NK-92 (cell line): ENCODE measurements around the gene AARS2.

ENCODE experiments used
- DNase-seq: peaks from one replicate; lab custom pipeline; 2025; ENCODE audit not compliant: unreplicated experiment; lab: John Stamatoyannopoulos, UW

Gene AARS2

DNA sequence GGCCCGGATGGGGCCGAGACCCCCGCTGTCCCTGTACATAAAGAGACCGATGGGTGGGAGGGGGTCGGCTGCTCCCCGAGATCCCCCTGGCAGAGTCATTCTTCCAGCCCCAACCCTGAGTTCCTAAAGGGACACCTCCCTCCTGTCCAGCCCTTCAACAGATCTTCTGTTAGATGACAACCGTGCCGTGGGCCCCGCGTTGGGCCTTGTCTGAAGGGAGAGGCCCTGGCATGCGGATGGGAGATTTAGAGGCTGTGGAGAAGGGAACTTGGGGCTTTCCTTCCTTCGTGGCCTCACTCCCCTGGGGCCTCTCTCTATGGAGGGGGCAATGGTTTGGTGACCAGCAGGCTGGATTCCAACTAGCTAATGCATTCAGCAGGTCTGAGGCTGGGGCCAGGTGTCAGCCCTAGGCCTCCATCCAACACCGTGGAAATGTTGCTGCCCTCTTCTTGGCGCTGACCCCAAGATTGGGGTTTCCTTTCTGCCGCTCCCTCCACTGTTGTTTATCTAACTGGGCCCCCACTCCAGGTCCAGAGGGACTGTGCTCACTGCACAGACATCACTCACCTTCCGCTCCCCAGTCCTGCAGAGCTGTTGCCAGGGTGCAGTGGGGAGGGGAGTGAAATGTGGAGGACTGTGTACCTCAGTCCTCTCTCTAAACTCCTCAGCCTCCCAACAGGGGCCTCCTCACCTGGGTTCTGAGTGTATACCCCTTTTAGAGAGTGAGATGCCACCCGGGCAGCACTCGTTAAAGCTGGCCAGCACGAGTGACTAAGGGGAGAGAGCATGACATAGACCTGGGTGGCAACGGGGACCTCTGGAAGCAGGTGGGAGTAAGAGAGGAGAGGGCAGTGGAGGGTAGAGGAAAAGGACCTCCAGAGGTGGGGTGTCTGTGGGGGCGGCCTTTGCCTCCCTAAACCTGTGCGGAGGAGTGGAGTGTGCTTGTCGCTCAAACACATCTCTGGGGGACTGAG is 36.2 kb downstream of the AARS2 start:
- DNase-seq: no peak

DNA sequence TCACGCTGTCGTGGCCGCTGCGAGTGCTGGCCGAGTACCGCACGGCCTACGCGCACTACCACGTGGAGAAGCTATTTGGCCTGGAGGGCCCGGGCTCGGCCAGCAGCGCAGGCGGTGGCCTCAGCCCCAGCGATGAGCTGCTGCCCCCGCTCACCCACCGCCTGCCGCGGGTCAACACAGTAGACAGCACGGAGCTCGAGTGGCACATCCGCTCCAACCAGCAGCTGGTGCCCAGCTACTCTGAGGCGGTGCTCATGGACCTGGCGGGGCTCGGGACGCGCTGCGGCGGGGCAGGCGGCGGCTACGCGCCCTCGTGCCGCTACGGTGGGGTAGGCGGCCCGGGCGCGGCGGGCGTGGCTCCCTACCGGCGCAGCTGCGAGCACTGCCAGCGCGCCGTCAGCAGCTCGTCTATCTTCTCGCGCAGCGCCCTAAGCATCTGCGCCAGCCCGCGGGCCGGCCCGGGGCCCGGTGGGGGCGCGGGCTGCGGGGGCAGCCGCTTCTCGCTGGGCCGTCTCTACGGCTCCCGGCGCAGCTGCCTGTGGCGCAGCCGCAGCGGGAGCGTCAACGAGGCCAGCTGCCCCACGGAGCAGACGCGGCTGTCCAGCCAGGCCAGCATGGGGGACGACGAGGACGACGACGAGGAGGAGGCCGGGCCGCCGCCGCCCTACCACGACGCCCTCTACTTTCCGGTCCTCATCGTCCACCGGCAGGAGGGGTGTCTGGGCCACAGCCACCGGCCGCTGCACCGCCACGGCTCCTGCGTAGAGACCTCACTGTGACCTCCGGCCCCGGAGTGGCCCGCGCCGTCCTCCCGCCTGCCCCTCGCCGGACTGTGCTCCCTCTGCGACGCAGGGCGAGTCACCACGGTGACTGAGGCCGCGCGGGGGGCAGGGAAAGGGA is 37.1 kb downstream of the AARS2 start:
- no peak for DNase-seq

DNA sequence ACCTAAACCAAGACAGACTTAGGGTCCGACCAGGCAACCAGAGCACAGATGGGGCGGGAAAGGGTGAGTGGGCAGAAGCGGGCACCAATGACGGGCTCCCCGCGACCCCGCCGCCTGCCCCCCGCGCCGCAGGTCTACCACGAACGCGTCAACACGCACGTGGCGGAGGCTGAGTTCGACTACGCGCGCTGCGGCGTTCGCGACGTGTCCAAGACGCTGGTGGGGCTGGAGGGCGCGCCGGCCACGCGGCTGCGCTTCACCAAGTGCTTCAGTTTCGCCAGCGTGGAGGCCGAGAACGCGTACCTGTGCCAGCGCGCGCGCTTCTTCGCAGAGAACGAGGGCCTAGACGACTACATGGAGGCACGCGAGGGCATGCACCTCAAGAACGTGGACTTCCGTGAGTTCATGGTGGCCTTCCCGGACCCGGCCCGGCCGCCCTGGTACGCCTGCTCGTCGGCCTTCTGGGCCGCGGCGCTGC is 37.8 kb downstream of the AARS2 start:
- no peak for DNase-seq

DNA sequence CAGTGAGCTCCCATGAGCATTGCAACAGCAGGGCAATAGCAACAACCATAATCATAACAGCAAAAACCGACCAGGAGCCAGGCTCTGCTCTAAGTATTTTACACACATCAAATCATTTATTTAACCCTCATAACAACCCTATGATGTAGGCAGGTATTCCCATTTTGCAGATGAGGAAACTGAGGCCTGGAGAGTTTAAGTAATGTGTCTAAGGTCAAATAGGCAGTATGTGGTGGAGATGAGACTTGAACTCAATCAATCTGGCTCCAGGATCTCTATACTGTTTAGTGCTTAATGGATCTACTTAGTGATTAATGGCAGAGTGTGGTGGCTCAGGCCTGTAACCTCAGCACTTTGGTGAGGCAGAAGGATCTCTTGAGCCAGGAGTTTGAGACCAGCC is 39.5 kb downstream of the AARS2 start:
- DNase-seq: no peak

DNA sequence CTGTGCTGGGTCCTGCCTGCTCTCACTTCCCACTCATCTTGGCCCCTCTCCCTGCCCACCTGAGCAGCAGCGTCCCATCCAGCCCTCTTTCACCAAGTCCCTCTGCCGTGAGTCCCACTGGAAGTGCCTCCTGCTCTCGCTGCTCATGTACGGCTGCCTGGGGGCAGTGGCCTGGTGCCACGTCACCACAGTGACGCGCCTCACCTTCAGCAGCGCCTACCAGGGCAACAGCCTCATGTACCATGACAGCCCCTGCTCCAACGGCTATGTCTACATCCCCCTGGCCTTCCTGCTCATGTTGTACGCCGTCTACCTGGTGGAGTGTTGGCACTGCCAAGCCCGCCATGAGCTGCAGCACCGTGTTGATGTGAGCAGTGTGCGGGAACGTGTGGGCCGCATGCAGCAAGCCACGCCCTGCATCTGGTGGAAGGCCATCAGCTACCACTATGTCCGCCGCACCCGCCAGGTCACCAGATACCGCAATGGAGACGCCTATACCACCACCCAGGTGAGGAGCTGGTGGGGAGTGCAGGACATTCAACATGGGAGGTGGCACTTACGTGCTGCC is 40.1 kb downstream of the AARS2 start:
- DNase-seq: no peak

DNA sequence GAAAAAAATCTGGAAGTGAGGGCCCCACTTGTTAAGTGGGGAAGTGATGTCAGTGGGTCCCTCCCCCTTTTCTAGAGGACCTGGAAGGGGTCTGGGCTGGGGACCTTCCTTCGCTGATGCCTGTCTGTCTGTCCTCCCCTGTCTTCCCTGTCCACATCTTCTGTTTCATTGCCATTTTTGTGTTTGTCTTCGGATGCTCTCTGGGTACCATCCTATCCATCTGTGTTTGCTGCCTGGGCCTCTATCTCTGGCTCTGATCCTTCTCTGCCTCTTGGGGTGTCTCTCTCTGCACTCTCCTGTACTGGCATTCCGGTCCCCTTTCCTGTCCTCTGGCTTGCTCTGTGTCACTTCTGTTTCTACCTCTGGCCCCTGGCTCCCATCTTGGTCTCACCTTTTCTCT is 40.6 kb downstream of the AARS2 start:
- no peak for DNase-seq

- no peak for DNase-seq
These were observed 41.2 kb downstream of the AARS2 start for GRCh38 chr6:44271914-44272313.

GRCh38 chr6:44271406-44271723 is 41.8 kb downstream of the AARS2 start:
- no peak for DNase-seq

DNA sequence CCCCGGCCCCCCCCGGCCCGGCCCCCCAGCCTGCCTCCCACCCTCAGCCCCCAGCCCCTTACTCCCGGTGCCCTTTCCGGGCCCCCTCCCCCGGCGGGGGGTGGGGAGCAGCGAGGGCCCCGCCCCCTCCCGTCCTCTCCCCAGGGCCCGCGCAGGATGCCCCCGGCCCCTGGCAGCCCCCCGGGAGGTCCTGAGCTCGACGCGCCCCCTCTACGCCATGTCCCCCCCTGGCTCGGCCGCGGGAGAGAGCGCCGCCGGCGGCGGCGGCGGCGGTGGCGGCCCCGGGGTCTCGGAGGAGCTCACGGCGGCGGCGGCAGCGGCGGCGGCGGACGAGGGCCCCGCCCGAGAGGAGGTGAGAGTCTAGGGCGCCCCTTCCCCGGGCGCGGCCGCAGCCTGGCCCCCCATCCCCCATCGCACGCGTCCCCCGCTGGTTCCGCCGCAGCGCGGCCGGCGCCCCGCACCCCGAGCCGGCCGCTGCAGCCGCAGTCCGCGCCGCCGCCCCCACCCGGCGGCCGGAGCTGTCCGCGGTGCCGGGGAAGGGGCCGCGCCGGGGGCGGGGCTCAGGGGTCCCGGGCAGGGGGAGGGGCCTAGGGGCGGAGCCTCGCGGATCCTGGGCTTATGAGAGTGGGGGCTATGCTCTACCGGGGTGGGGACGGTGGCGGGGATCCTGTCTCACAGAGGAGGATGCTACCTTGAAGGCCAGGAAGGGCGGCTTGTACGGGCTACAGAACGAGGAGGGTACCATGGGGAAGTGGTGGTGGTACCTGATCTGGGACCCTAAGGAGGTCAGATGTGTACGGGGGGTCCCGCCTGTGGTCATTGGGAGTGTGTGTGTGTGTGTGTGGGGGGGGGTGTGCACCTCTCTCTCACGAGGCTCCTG is 42.4 kb downstream of the AARS2 start:
- no peak for DNase-seq

- no peak for DNase-seq
These were observed 43.1 kb downstream of the AARS2 start, which contains the start of gene TMEM151B for GRCh38 chr6:44269921-44270525. TMEM151B (plus strand) TSS chr6:44270450; CDS start chr6:44270743, 293 bp downstream.

DNA sequence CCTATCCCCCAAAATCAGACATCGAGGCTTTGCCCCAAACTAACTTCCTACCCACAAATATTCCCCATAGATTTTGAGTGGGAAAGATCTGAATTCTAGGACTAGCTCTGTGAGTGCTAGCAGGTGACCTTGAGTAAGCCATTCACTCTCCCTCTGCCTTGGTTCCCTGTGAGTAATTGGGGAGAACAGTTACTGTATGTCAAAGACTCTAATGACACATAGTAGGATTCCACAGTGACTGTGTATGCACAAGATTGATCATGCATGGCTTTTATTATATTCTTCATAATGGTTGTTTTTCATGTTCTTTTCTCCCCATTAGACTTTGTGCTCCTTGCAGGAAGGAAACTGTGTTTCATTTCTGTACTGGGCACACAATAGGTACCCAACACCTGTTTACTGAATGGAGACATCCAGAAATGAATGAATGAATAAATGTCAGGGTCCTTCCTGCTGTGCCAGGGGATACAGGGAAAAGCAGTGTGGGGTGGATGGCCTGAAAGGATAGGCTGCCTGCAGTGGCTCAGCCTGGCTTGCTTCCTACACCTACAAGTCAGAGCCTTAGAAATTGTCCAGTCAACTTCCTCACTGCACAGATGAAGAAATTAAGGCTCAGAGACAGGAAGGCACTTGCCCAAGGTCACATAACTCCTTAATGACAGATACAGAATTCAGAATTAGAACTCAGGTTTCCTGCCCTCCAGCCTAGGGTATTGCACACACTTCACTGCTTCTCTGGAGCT is 43.8 kb downstream of the AARS2 start:
- no peak for DNase-seq

DNA sequence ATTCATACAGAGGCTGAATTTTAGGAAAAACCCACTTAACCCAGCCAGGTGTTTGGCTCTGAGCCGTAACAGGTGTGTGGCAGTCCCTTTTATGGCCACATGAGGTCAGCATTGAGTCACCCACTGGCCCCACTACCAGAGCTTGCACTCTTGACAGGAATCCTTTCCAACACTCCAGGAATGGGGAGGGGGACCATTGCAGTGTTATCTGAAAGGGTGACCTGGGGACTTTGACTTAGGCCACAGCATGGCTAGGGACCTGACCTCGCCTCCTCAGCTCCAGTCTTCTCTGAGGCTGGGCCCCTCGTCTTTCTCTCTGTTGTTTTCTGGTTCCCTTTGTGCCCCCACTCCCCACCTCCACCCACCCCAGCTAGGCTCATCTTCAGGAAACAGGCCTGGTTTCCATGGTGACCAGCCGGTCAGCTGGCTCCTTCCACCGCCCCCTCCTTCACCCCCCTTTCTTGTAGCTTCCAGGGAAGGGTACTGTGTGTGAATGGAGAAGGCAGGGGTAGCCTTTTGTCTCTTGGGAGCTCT is 45.0 kb downstream of the AARS2 start:
- no peak for DNase-seq

DNA sequence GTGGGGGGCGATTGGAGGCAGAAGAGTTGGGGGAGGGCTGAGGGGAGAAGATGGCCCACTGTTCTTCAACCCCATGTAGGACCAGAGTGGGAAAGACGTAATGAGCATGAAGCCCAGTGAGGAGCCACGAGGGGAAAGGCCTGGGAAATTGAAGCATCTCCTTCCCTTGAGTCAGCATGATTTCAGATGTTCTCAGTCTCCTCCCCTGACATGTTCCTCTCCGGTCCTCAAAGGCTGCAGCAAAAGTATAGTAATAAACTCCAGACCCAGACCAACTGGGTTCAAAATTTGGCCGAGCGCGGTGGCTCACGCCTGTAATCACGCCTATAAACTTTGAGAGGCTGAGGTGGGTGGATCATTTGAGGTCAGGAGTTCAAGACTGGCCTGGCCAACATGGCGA is 45.9 kb downstream of the AARS2 start:
- no peak for DNase-seq

DNA sequence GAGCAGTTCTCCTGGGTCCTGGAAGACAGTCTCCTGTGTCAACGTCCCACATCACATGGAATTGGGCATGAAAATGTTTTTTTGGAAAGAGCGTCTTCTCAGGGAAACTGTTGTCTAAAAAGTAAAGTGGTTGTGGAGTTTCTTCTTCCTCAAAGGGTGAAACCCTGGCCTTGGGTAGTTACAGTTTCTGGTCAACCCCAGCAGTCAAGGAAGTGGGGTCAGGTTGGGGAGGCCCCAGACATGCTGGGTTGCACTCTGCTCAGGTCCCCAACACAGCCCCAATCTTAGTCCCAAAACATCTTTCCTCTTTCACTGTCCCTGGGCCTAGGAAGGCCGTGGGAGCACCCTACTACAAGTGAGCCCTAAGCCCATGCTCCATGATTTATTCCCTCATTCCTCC is 46.8 kb downstream of the AARS2 start:
- no peak for DNase-seq

- no peak for DNase-seq
These were observed 47.4 kb downstream of the AARS2 start for GRCh38 chr6:44265722-44266233.

DNA sequence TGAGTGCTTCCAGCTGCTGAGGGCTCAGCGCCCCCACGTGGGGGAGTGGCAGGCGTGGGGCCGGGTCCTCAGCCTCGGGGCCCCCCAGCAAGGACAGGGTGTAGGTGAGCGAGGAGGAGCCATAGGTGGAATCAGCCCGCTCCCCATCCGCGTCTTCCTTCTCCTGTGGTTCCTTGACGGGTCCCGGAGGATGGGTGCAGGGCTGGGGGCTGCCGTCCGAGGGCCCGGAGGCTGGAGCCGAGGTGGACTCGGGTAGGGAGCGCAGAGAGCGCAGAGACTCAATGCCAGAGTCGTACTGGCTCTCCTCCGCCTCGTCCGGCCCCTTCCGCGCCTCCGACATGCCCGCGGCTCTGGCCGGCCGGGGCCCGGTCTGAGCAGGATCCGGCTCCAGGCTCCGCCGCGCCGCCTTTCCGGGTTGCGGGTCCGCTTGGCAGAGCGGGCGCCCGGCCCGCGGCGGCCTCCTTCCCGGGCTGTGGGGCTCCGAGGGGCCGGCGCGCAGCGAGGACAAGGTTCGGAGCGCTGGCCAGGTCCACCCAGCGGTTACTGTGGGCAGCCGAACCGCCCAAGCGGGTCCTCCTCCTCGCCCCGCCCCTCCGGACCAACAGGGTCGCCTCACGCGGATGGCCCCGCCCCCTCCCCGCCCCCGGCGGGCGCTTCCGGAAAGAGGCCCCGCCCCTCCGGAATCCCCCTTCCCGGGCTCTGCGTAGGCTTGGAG is 48.0 kb downstream of the AARS2 start, which contains the start of gene NFKBIE:
TSS of gene NFKBIE (minus strand) at position 545 of the 715 bp plus-strand sequence. CDS start at position 340, 205 bp downstream.
- DNase-seq: peak; percentile 53

GRCh38 chr6:44264154-44265006 is 48.8 kb downstream of the AARS2 start:
- no peak for DNase-seq
